PC-3 (cell line): ENCODE measurements around the gene FBXO44. TPM values are rescaled to one million over a fixed set of nuclear protein-coding genes. Genes with fewer than 3 reads are reported as not detected.

Experiments used
- ATAC-seq: fragments of 200-7000 bp; cut with Tn5 transposase; 2 replicates; pipeline ENCODE4 v1.9.1; 2020; ENCODE audit warnings: mild to moderate bottlenecking, moderate library complexity
- BruUV-seq: library from RNA; stranded (reverse); fragments of 400-500 nt; replicated peaks from 2 replicates; lab custom pipeline; 2021; lab: Mats Ljungman, UMichigan
- CTCF ChIA-PET: fragments of 300-600 bp; sonication (Branson Sonifier 250); formaldehyde crosslinking; loops from one replicate; lab custom pipeline; 2022; ENCODE audit warnings: antibody characterized with exemption; lab: Charles Lee
- POLR2A ChIA-PET: fragments of 300-600 bp; sonication (Branson Sonifier 250); formaldehyde crosslinking; loops from one replicate; lab custom pipeline; 2022; ENCODE audit warnings: antibody characterized with exemption; ENCODE audit not compliant: unreplicated experiment; lab: Charles Lee
- DNase-seq: peaks from one replicate; pipeline ENCODE4 v3.0.0-alpha.2; 2015
- H2AFZ ChIP-seq: fragments of 300-600 bp; sonication (generic); 2 replicates; pipeline ENCODE4 v1.6.0; 2016; ENCODE audit warnings: antibody characterized with exemption, low read length
- H3F3A ChIP-seq: fragments of 300-600 bp; sonication (generic); one replicate; pipeline ENCODE4 v1.6.0; 2017; ENCODE audit warnings: antibody characterized with exemption, low read length, control low read depth, mild to moderate bottlenecking; ENCODE audit not compliant: unreplicated experiment
- H3K27ac ChIP-seq: fragments of 300-600 bp; sonication (generic); 2 replicates; pipeline ENCODE4 v1.5.1; 2016; ENCODE audit warnings: mild to moderate bottlenecking, low read length
- H3K27me3 ChIP-seq: fragments of 300-600 bp; sonication (generic); 2 replicates; pipeline ENCODE4 v1.6.1; 2016; ENCODE audit warnings: low read length, mixed read lengths
- H3K36me3 ChIP-seq: fragments of 300-600 bp; sonication (generic); 2 replicates; pipeline ENCODE4 v1.6.1; 2016; ENCODE audit warnings: low read depth, mixed run types, low read length, mixed read lengths
- H3K4me1 ChIP-seq: fragments of 300-600 bp; sonication (generic); 2 replicates; pipeline ENCODE4 v1.5.1; 2016; ENCODE audit warnings: low read length; ENCODE audit not compliant: insufficient read depth
- H3K4me2 ChIP-seq: fragments of 300-600 bp; sonication (generic); 2 replicates; pipeline ENCODE4 v1.6.0; 2016; ENCODE audit warnings: low read length
- H3K4me3 ChIP-seq: fragments of 300-600 bp; sonication (generic); 2 replicates; pipeline ENCODE4 v1.5.1; 2016; ENCODE audit warnings: mild to moderate bottlenecking, low read length, mixed read lengths
- H3K79me2 ChIP-seq: fragments of 300-600 bp; sonication (generic); 2 replicates; pipeline ENCODE4 v1.6.1; 2017; ENCODE audit warnings: low read length, mixed read lengths
- H3K9ac ChIP-seq: fragments of 300-600 bp; sonication (generic); 2 replicates; pipeline ENCODE4 v1.6.0; 2016; ENCODE audit warnings: mild to moderate bottlenecking, low read length
- H3K9me2 ChIP-seq: fragments of 300-600 bp; sonication (generic); replicated peaks from 2 replicates; pipeline ENCODE4 v1.6.1; 2016; ENCODE audit warnings: mixed run types, low read length, mixed read lengths
- H3K9me3 ChIP-seq: fragments of 300-600 bp; sonication (generic); 2 replicates; pipeline ENCODE4 v1.6.1; 2016; ENCODE audit warnings: low read length, mixed read lengths
- H4K20me1 ChIP-seq: fragments of 300-600 bp; sonication (generic); 2 replicates; pipeline ENCODE4 v1.6.1; 2016; ENCODE audit warnings: low read length, mixed read lengths
- CTCF ChIP-seq: fragments of 300-600 bp; sonication (generic); conservative IDR thresholded peaks from 2 replicates; pipeline ENCODE4 v1.5.1; 2017; ENCODE audit warnings: antibody characterized with exemption, low read depth, mild to moderate bottlenecking, low read length
- EZH2 ChIP-seq: fragments of 300-600 bp; sonication (generic); IDR thresholded peaks from one replicate; pipeline ENCODE4 v1.6.1; 2017; ENCODE audit warnings: antibody characterized with exemption, mild to moderate bottlenecking, low read length; ENCODE audit not compliant: unreplicated experiment
- EZH2phosphoT487 ChIP-seq: fragments of 300-600 bp; sonication (generic); IDR thresholded peaks from 2 replicates; pipeline ENCODE4 v1.6.1; 2018; ENCODE audit warnings: mild to moderate bottlenecking, antibody characterized with exemption, low read length, borderline replicate concordance
- intact Hi-C: fragments of 100-400 bp; cut with micrococcal nuclease; formaldehyde crosslinking; loops from 2 replicates; pipeline ENCODE4 v1.9.0; 2023
- total RNA-seq: library from RNA; depleted of rRNA; stranded (reverse); fragments of >200 nt; gene quantifications from 2 replicates; pipeline ENCODE4 v1.2.3, GENCODE V29; 2014

The FBXO44 gene
- total RNA-seq, 1 experiment from 2014 or later: 23.5 TPM

GRCh38 chr1:11693024-11693590 is 38.4 kb downstream of the FBXO44 start:
- intact Hi-C loops: no loop called here
- Histone ChIP-seq H3K4me2 (peak overlapping the region; percentile 47), H3K27me3 (peaks cover 24% of the 10 kb centered on the region), H3K4me1 (peaks cover 19% of the 10 kb centered on the region), H3K9ac (no peak overlapping the region), H2AFZ (no peak overlapping the region), H3K4me3 (no peak overlapping the region), H3K27ac (no peak overlapping the region), H3K9me3 (no peaks in the 10 kb centered on the region), H3K36me3 (no peaks in the 10 kb centered on the region), H3K79me2 (no peaks in the 10 kb centered on the region), H3F3A (no peaks in the 10 kb centered on the region), H3K9me2 (no peaks in the 10 kb centered on the region), H4K20me1 (no peaks in the 10 kb centered on the region)
- DNase-seq (peak; percentile 93), ATAC-seq (peak; percentile 87)
- POLR2A ChIA-PET: no interaction called here
- TF ChIP-seq EZH2: no peak
- TF ChIP-seq EZH2phosphoT487: no peak
- no peak for TF ChIP-seq CTCF
- CTCF ChIA-PET: interaction anchor here (0.8 kb wide), 1 partner anchor 22 kb away, joined by 4 read pairs; no protein-coding TSS in a partner anchor
- no TSS peak for BruUV-seq

- Histone ChIP-seq H3K4me2 (no peak overlapping the region), H3K4me1 (peaks cover 19% of the 10 kb centered on the region), H3K9me3 (no peaks in the 10 kb centered on the region), H4K20me1 (no peaks in the 10 kb centered on the region), H2AFZ (no peak overlapping the region), H3K27me3 (peaks cover 24% of the 10 kb centered on the region), H3K36me3 (no peaks in the 10 kb centered on the region), H3K9me2 (no peaks in the 10 kb centered on the region), H3K9ac (no peak overlapping the region), H3K79me2 (no peaks in the 10 kb centered on the region), H3F3A (no peaks in the 10 kb centered on the region), H3K4me3 (no peak overlapping the region), H3K27ac (no peak overlapping the region)
- intact Hi-C loops: no loop called here
- ChIA-PET POLR2A (no interaction called here), CTCF (no interaction called here)
- no TSS peak for BruUV-seq
- DNase-seq (no peak), ATAC-seq (no peak)
- TF ChIP-seq EZH2 (no peak), EZH2phosphoT487 (no peak), CTCF (no peak)
Observed at GRCh38 chr1:11693917-11694316, 39.2 kb downstream of the FBXO44 start.

- Histone ChIP-seq H2AFZ (no peak overlapping the region), H4K20me1 (no peaks in the 10 kb centered on the region), H3F3A (no peaks in the 10 kb centered on the region), H3K36me3 (no peaks in the 10 kb centered on the region), H3K4me2 (no peak overlapping the region), H3K4me3 (no peak overlapping the region), H3K9me2 (no peaks in the 10 kb centered on the region), H3K27ac (no peak overlapping the region), H3K27me3 (peaks cover 11% of the 10 kb centered on the region), H3K9ac (no peak overlapping the region), H3K9me3 (no peaks in the 10 kb centered on the region), H3K79me2 (no peaks in the 10 kb centered on the region), H3K4me1 (peaks cover 17% of the 10 kb centered on the region)
- ChIA-PET CTCF (no interaction called here), POLR2A (interaction anchor here (0.6 kb wide), 1 partner anchor 212 kb away, joined by 6 read pairs; no protein-coding TSS in a partner anchor)
- intact Hi-C loops: no loop called here
- no TSS peak for BruUV-seq
- no peak for ATAC-seq
- no peak for DNase-seq
- no peak for TF ChIP-seq CTCF
- no peak for TF ChIP-seq EZH2
- no peak for TF ChIP-seq EZH2phosphoT487
Observed at GRCh38 chr1:11695861-11696260, 41.2 kb downstream of the FBXO44 start.
